CD4-positive, alpha-beta memory T cell (primary cell): ENCODE results near the gene PREPL. TPM values are rescaled to one million over a fixed set of nuclear protein-coding genes. Genes with fewer than 3 reads are reported as not detected.

Experiments used
- CTCF ChIA-PET: fragments of 350-600 bp; sonication (Branson Sonifier 250); formaldehyde crosslinking; loops from one replicate; lab custom pipeline; 2021; ENCODE audit warnings: inconsistent platforms; ENCODE audit not compliant: partially characterized antibody; lab: Charles Lee
- POLR2A ChIA-PET: fragments of 350-600 bp; sonication (Branson Sonifier 250); formaldehyde crosslinking; loops from one replicate; lab custom pipeline; 2021; ENCODE audit not compliant: partially characterized antibody; lab: Charles Lee
- DNase-seq, 5 donors: peaks; one replicate each; pipeline versions ENCODE4 v3.0.0 to v3.0.0-alpha.2; 2020 to 2022; ENCODE audit warnings: mixed read lengths in 1 of 5
- H3K27ac ChIP-seq: one replicate; pipeline ENCODE4 v1.7.0; 2013; ENCODE audit warnings: low read depth, low read length
- H3K27me3 ChIP-seq: 2 replicates; pipeline ENCODE4 v1.7.0; 2013; ENCODE audit warnings: mild to moderate bottlenecking, low read length, moderate library complexity; ENCODE audit not compliant: insufficient read depth
- H3K36me3 ChIP-seq: 2 replicates; pipeline ENCODE4 v1.7.0; 2013; ENCODE audit warnings: mild to moderate bottlenecking, low read length, moderate library complexity; ENCODE audit not compliant: insufficient read depth
- H3K4me1 ChIP-seq: 2 replicates; pipeline ENCODE4 v1.7.0; 2013; ENCODE audit warnings: mild to moderate bottlenecking, low read length, moderate library complexity; ENCODE audit not compliant: insufficient read depth
- H3K4me3 ChIP-seq, 2 donors: one replicate each; pipeline ENCODE4 v1.7.0; 2013; ENCODE audit warnings: low read length in 2 of 2, mild to moderate bottlenecking in 1 of 2
- H3K9me3 ChIP-seq, 2 donors: one replicate each; pipeline ENCODE4 v1.7.0; 2013; ENCODE audit warnings: low read length in 2 of 2, control low read depth in 1 of 2; ENCODE audit not compliant: control insufficient read depth in 1 of 2
- H3K27ac Mint-ChIP-seq, 7 donors: one replicate each; pipeline ENCODE4 v1.8.0; 2020 to 2021; ENCODE audit warnings: mixed read lengths in 7 of 7, mild to moderate bottlenecking in 6 of 7, inconsistent platforms in 3 of 7, moderate library complexity in 3 of 7
- H3K27me3 Mint-ChIP-seq, 2 donors: one replicate each; pipeline ENCODE4 v1.8.0; 2020 to 2021; ENCODE audit warnings: mixed read lengths in 2 of 2
- H3K36me3 Mint-ChIP-seq, 2 donors: one replicate each; pipeline ENCODE4 v1.8.0; 2020 to 2021; ENCODE audit warnings: mixed read lengths in 2 of 2, inconsistent platforms in 1 of 2, mild to moderate bottlenecking in 1 of 2
- H3K4me1 Mint-ChIP-seq, 4 donors: one replicate each; pipeline ENCODE4 v1.8.0; 2020 to 2021; ENCODE audit warnings: mixed read lengths in 4 of 4, mild to moderate bottlenecking in 1 of 4
- H3K4me3 Mint-ChIP-seq, 8 donors: one replicate each; pipeline ENCODE4 v1.8.0; 2020 to 2021; ENCODE audit warnings: mixed read lengths in 8 of 8, mild to moderate bottlenecking in 7 of 8, moderate library complexity in 6 of 8, inconsistent platforms in 3 of 8
- H3K9me3 Mint-ChIP-seq, 8 donors: one replicate each; pipeline ENCODE4 v1.8.0; 2020 to 2021; ENCODE audit warnings: mixed read lengths in 8 of 8, mild to moderate bottlenecking in 5 of 8, inconsistent platforms in 3 of 8, moderate library complexity in 1 of 8
- intact Hi-C: fragments of 100-400 bp; cut with micrococcal nuclease; formaldehyde crosslinking; loops from one replicate; pipeline ENCODE4 v1.15.1; 2023
- polyA plus RNA-seq, 2 donors: library from polyadenylated mRNA; unstranded; fragments of 300-500 nt; fragmentation: Illumina TruSeq; gene quantifications; one replicate each; pipeline ENCODE4 v1.2.3, GENCODE V29; 2021
- total RNA-seq, 2 experiments: library from RNA; stranded (reverse); gene quantifications; one replicate each; pipeline ENCODE4 v1.2.3, GENCODE V29; 2021

Gene PREPL
- total and polyA plus RNA-seq, 4 experiments from 2014 or later: 19.6 to 42.8 (median 29.8) TPM

DNA sequence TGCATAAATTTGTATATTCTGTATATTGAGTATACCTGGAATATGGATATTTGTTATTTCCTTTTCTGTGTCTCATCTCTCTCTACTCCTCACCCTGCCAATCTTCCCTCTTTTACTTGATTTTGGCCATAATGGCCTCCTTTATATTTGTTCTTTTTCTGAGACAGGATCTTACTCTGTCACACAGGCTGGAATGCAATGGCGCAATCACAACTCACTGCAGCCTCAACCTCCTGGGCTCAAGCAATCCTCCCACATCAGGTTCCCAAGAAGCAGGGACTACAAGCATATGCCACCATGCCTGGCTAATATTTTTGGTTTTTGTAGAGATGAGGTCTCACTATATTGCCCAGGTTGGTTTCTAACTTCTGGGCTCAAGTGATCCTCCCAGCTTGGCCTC is 30.5 kb downstream of the PREPL start:
- Mint-ChIP-seq H3K4me1 (peaks cover 0 to 12% (median 5%) of the 10 kb centered on the region in 4 donors), H3K4me3 (no peak overlapping the region), H3K27me3 (no peaks in the 10 kb centered on the region), H3K27ac (peak overlapping the region in 3 of 7 donors; percentile 13 to 48 (median 31)), H3K36me3 (peaks cover 55 to 64% of the 10 kb centered on the region in 2 donors), H3K9me3 (peaks cover 0 to 2% (median 0%) of the 10 kb centered on the region in 8 donors)
- POLR2A ChIA-PET: no interaction called here
- H3K4me3 ChIP-seq: no peak overlapping the region
- H3K4me1 ChIP-seq: no peaks in the 10 kb centered on the region
- CTCF ChIA-PET: no interaction called here
- no peak for DNase-seq
- no peak overlapping the region for H3K27ac ChIP-seq
- intact Hi-C loops: no loop called here
- H3K27me3 ChIP-seq: no peaks in the 10 kb centered on the region
- H3K36me3 ChIP-seq: peaks cover 23% of the 10 kb centered on the region
- H3K9me3 ChIP-seq: no peaks in the 10 kb centered on the region

DNA sequence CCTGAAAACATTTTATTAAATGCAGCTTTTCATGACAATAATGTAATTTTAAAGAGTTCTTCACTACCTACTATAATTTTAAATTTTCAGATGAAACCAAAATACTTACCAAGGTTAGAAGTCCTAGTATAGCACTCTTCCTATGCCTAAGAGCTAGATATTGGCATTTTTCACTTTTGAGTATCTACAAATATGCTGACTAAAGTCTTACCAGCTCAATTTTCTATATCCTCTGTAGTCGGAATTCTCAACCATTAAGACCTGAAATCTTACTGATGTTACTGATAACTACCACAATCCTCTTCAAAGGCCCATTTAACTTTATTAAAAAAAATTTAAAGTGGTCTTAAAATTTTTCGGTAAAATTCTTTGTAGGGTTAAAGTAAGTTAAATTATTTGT is 32.0 kb downstream of the PREPL start:
- no peaks in the 10 kb centered on the region for H3K9me3 Mint-ChIP-seq
- Histone ChIP-seq H3K27ac (no peak overlapping the region), H3K4me1 (no peaks in the 10 kb centered on the region), H3K9me3 (no peaks in the 10 kb centered on the region), H3K4me3 (no peak overlapping the region), H3K36me3 (peaks cover 25% of the 10 kb centered on the region), H3K27me3 (no peaks in the 10 kb centered on the region)
- CTCF ChIA-PET: interaction anchor here (0.7 kb wide), 1 partner anchor 242 kb away, joined by 3 read pairs; no protein-coding TSS in a partner anchor
- intact Hi-C loops: no loop called here
- POLR2A ChIA-PET: no interaction called here
- no peaks in the 10 kb centered on the region for H3K27me3 Mint-ChIP-seq
- peaks cover 58 to 67% of the 10 kb centered on the region in 2 donors for H3K36me3 Mint-ChIP-seq
- peaks cover 0 to 6% (median 1%) of the 10 kb centered on the region in 4 donors for H3K4me1 Mint-ChIP-seq
- DNase-seq: no peak
- peak overlapping the region in 1 of 7 donors; percentile 17 for H3K27ac Mint-ChIP-seq
- H3K4me3 Mint-ChIP-seq: no peak overlapping the region

DNA sequence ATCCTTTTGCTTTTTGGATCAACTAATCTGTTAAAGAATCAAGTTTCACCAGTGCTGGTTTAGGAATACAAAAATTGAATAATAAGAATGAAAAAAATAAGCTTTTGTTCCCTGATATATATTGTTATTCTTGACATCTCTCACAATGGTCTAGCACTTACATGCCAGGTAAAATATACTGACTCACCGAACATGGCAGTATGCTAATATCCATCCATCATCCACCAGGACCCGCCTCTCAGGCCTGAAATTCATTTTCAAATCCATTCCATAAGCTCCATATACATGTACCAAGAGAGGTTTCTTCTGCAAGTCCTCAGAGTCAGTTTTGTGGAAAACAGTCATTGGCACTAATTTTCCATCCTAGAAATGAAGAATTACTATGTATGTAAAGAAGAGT is 32.5 kb downstream of the PREPL start:
- Mint-ChIP-seq H3K9me3 (no peaks in the 10 kb centered on the region), H3K36me3 (peaks cover 59 to 69% of the 10 kb centered on the region in 2 donors), H3K4me1 (peaks cover 0 to 6% (median 1%) of the 10 kb centered on the region in 4 donors), H3K4me3 (no peak overlapping the region), H3K27ac (no peak overlapping the region), H3K27me3 (no peaks in the 10 kb centered on the region)
- Histone ChIP-seq H3K4me1 (no peaks in the 10 kb centered on the region), H3K36me3 (peaks cover 25% of the 10 kb centered on the region), H3K9me3 (no peaks in the 10 kb centered on the region), H3K27ac (no peak overlapping the region), H3K4me3 (no peak overlapping the region), H3K27me3 (no peaks in the 10 kb centered on the region)
- DNase-seq: no peak
- intact Hi-C loops: no loop called here
- ChIA-PET CTCF (interaction anchor here (0.6 to 0.7 kb wide), 3 partner anchors 203 to 1296 kb away, joined by 3 read pairs; no protein-coding TSS in a partner anchor), POLR2A (no interaction called here)

DNA sequence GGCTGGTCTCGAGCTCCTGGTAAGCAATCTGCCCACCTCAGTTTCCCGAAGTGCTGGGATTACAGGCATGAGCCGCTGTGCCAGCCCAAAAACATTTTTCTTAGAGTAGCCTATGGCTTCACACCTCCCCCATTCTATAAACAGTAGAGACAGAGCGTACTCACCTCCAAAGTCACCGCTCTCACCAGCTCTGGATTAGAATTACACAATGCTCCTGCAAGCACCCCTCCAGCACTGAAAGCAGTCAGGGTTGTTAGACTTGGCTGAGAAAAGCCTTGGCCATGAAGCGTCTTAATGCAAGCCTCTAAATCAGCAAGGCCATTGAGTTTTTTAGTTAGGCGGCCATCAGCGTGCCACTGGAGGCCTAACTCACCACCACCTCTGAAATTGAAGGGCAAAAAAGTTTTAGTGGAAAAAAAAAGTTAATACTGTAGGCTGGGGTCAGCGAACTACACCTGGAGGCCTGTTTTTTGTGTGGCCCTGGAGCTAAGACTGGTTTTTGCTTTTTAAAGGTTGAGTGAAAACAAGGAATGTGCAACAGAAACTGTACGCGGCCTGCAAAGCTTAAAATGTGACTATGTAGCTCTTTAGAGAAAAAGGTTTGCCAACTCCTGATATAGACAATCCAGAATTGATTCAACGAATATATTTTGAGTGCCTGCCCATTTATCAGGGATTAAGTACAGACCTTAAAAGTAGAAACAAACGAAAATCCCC is 34.6 kb downstream of the PREPL start:
- Histone ChIP-seq H3K9me3 (no peaks in the 10 kb centered on the region), H3K27me3 (no peaks in the 10 kb centered on the region), H3K36me3 (peaks cover 33% of the 10 kb centered on the region), H3K4me1 (no peaks in the 10 kb centered on the region), H3K4me3 (no peak overlapping the region), H3K27ac (no peak overlapping the region)
- H3K4me3 Mint-ChIP-seq: no peak overlapping the region
- CTCF ChIA-PET: no interaction called here
- H3K4me1 Mint-ChIP-seq: peaks cover 0 to 6% (median 1%) of the 10 kb centered on the region in 4 donors
- POLR2A ChIA-PET: no interaction called here
- intact Hi-C loops: no loop called here
- peaks cover 68 to 73% of the 10 kb centered on the region in 2 donors for H3K36me3 Mint-ChIP-seq
- no peaks in the 10 kb centered on the region for H3K9me3 Mint-ChIP-seq
- no peak overlapping the region for H3K27ac Mint-ChIP-seq
- no peaks in the 10 kb centered on the region for H3K27me3 Mint-ChIP-seq
- DNase-seq: no peak

DNA sequence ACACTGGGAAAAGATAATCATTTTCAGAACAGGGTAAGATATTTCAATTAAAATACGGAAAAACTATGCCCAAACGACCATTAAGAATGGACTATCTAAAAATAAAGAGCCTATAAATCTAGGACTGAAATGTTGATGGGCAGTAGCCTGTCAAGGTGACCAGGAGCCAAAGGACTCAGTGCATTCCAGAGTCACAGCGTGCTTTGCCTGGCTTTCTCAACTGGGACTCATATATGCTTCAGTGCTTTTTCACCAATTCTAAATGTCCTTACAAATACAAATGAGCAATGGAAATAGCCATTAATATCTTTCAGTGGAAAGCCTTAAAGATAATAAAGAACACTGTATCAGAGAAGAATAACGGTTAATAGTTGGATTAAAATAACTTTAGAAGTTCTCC is 35.4 kb downstream of the PREPL start:
- peaks cover 39% of the 10 kb centered on the region for H3K36me3 ChIP-seq
- CTCF ChIA-PET: no interaction called here
- no peak overlapping the region for H3K27ac Mint-ChIP-seq

DNA sequence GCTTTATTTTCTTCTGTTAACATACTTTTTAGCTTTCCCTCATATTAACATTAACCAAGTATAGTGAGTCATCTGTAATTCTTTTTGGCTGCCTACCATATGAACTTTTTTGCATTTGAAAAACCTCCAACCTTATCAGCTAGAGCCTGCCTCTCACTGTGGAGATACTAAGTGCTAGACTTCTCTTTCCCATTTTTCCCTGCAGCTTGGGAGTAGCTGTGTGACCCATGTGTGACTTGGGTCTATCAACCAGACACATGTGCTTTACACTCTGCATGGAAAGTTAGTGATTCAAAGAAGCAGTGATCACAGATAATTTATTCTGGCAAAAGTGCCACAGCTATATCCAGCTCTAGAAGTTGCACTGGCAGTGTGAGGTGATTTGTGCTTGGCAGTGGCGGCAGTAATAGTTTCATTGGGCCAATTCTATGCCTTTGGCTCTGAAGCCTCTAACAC is 36.3 kb downstream of the PREPL start:
- Histone ChIP-seq H3K27me3 (no peaks in the 10 kb centered on the region), H3K9me3 (no peaks in the 10 kb centered on the region), H3K36me3 (peaks cover 48% of the 10 kb centered on the region), H3K4me3 (no peak overlapping the region), H3K4me1 (no peaks in the 10 kb centered on the region), H3K27ac (no peak overlapping the region)
- peaks cover 71 to 75% of the 10 kb centered on the region in 2 donors for H3K36me3 Mint-ChIP-seq
- ChIA-PET POLR2A (no interaction called here), CTCF (no interaction called here)
- intact Hi-C loops: no loop called here
- no peaks in the 10 kb centered on the region for H3K27me3 Mint-ChIP-seq
- H3K9me3 Mint-ChIP-seq: no peaks in the 10 kb centered on the region
- DNase-seq: no peak
- peaks cover 0 to 2% (median 0%) of the 10 kb centered on the region in 4 donors for H3K4me1 Mint-ChIP-seq
- peak overlapping the region in 2 of 7 donors; percentile 62 to 89 for H3K27ac Mint-ChIP-seq
- no peak overlapping the region for H3K4me3 Mint-ChIP-seq

More for the DNA sequence above, 35.4 kb downstream of the PREPL start:
- no peaks in the 10 kb centered on the region for H3K4me1 ChIP-seq
- H3K4me3 ChIP-seq: no peak overlapping the region
- intact Hi-C loops: no loop called here
- no peak overlapping the region for H3K27ac ChIP-seq
- no peaks in the 10 kb centered on the region for H3K9me3 Mint-ChIP-seq
- H3K9me3 ChIP-seq: no peaks in the 10 kb centered on the region
- no peaks in the 10 kb centered on the region for H3K27me3 ChIP-seq
- H3K4me3 Mint-ChIP-seq: no peak overlapping the region
- POLR2A ChIA-PET: no interaction called here
- H3K4me1 Mint-ChIP-seq: peaks cover 0 to 4% (median 1%) of the 10 kb centered on the region in 4 donors
- DNase-seq: no peak
- H3K36me3 Mint-ChIP-seq: peaks cover 71 to 75% of the 10 kb centered on the region in 2 donors
- no peaks in the 10 kb centered on the region for H3K27me3 Mint-ChIP-seq

DNA sequence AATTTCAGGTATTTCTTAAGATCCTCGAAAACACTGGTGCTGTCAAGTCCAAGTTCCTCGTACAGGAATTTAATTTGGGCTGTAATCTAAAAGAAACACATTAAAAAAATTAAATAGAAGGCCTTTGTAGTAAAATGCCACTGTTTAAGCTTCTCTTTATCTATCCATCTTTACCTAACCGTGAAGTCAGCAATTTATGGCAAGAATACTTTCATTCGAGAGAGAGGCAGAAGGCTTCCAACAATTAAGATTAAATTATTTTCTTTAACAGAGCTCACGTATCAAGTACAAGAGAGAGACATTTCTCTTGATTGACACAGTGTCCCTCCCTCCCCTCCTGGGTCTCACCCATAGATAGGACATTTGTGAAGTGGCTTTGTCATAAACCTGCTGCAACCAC is 39.9 kb downstream of the PREPL start:
- H3K4me3 Mint-ChIP-seq: no peak overlapping the region
- H3K36me3 ChIP-seq: peaks cover 46% of the 10 kb centered on the region

More for the DNA sequence above, 39.9 kb downstream of the PREPL start:
- DNase-seq: no peak
- ChIA-PET CTCF (no interaction called here), POLR2A (no interaction called here)
- Mint-ChIP-seq H3K36me3 (peaks cover 70 to 76% of the 10 kb centered on the region in 2 donors), H3K4me1 (no peaks in the 10 kb centered on the region), H3K27me3 (no peaks in the 10 kb centered on the region), H3K9me3 (no peaks in the 10 kb centered on the region), H3K27ac (no peak overlapping the region)
- intact Hi-C loops: no loop called here
- no peaks in the 10 kb centered on the region for H3K4me1 ChIP-seq
- H3K27ac ChIP-seq: no peak overlapping the region
- no peaks in the 10 kb centered on the region for H3K9me3 ChIP-seq
- H3K4me3 ChIP-seq: no peak overlapping the region
- no peaks in the 10 kb centered on the region for H3K27me3 ChIP-seq
